ENCODE measurements around the gene VWA3B. TPM values are rescaled to one million over a fixed set of nuclear protein-coding genes. Genes with fewer than 3 reads are reported as not detected.

VWA3B gene
- total RNA-seq, 6 donors from 2014 or later, result 0.72 to 25.3 (median 5.3) TPM

GRCh38 chr2:98297817-98298682 is 211.1 kb downstream of the VWA3B start:
- TF ChIP-seq POLR2A (IDR thresholded peaks at IDR 0.05) (no peak), CTCF (IDR thresholded peaks at IDR 0.05) (no peak), POLR2AphosphoS5 (IDR thresholded peaks at IDR 0.05) (no peak), EP300 (IDR thresholded peaks at IDR 0.05) (no peak)
- peaks cover 0 to 5% (median 0%) of the 10 kb centered on the region in 4 donors for H3K4me1 ChIP-seq
- H3K27ac ChIP-seq, result no peak overlapping the region
- DNase-seq (no peak), ATAC-seq (ENCODE audit: low FRiP score in 2 of 2) (no peak)
- no peaks in the 10 kb centered on the region for H3K27me3 ChIP-seq
- WGBS, 2 donors, result 73 to 77% methylated on average over 11 to 12 of the region's 12 CpGs
- H3K9me3 ChIP-seq, result no peaks in the 10 kb centered on the region
- H3K4me3 ChIP-seq, result no peak overlapping the region
- H3K36me3 ChIP-seq, result no peaks in the 10 kb centered on the region

GRCh38 chr2:98298683-98299164 is 211.8 kb downstream of the VWA3B start:
- H3K27ac ChIP-seq, result no peak overlapping the region
- TF ChIP-seq EP300 (IDR thresholded peaks at IDR 0.05), result no peak
- no peak for TF ChIP-seq CTCF (IDR thresholded peaks at IDR 0.05)
- no peak for TF ChIP-seq POLR2A (IDR thresholded peaks at IDR 0.05)
- TF ChIP-seq POLR2AphosphoS5 (IDR thresholded peaks at IDR 0.05), result no peak
- H3K36me3 ChIP-seq, result no peaks in the 10 kb centered on the region
- H3K9me3 ChIP-seq, result no peaks in the 10 kb centered on the region
- H3K4me3 ChIP-seq, result no peak overlapping the region
- ATAC-seq (ENCODE audit: low FRiP score in 2 of 2), result no peak
- peaks cover 0 to 5% (median 0%) of the 10 kb centered on the region in 4 donors for H3K4me1 ChIP-seq
- WGBS, 2 donors, result 58 to 65% methylated on average over 6 of the region's 6 CpGs
- no peak for DNase-seq
- H3K27me3 ChIP-seq, result no peaks in the 10 kb centered on the region

GRCh38 chr2:98299211-98299905 is 212.4 kb downstream of the VWA3B start:
- no peak for ATAC-seq (ENCODE audit: low FRiP score in 2 of 2)
- no peak for DNase-seq
- no peaks in the 10 kb centered on the region for H3K36me3 ChIP-seq
- no peak overlapping the region for H3K27ac ChIP-seq
- H3K9me3 ChIP-seq, result no peaks in the 10 kb centered on the region
- no peaks in the 10 kb centered on the region for H3K27me3 ChIP-seq
- WGBS, 2 donors, result 68 to 74% methylated on average over 5 to 8 of the region's 8 CpGs
- H3K4me1 ChIP-seq, result peaks cover 0 to 5% (median 0%) of the 10 kb centered on the region in 4 donors
- no peak overlapping the region for H3K4me3 ChIP-seq
- TF ChIP-seq POLR2A (IDR thresholded peaks at IDR 0.05) (no peak), EP300 (IDR thresholded peaks at IDR 0.05) (no peak), CTCF (IDR thresholded peaks at IDR 0.05) (no peak), POLR2AphosphoS5 (IDR thresholded peaks at IDR 0.05) (no peak)

GRCh38 chr2:98300141-98300874 is 213.3 kb downstream of the VWA3B start:
- TF ChIP-seq CTCF (IDR thresholded peaks at IDR 0.05) (no peak), POLR2AphosphoS5 (IDR thresholded peaks at IDR 0.05) (no peak), EP300 (IDR thresholded peaks at IDR 0.05) (no peak), POLR2A (IDR thresholded peaks at IDR 0.05) (no peak)
- Histone ChIP-seq H3K4me3 (no peak overlapping the region), H3K27me3 (no peaks in the 10 kb centered on the region), H3K4me1 (no peaks in the 10 kb centered on the region), H3K27ac (no peak overlapping the region), H3K9me3 (no peaks in the 10 kb centered on the region), H3K36me3 (no peaks in the 10 kb centered on the region)
- DNase-seq, result no peak
- WGBS, 2 donors, result 83% methylated on average over 12 of the region's 12 CpGs
- no peak for ATAC-seq (ENCODE audit: low FRiP score in 2 of 2)

Data from upper lobe of left lung (tissue), 6 donors.